Keratinocyte (primary cell): ENCODE data around the gene TFF3. TPM values are rescaled to one million over a fixed set of nuclear protein-coding genes. Genes with fewer than 3 reads are reported as not detected.

Source experiments
- DNase-seq: peaks from one replicate; pipeline ENCODE4 v3.0.0-alpha.2; 2011; ENCODE audit warnings: low read depth, missing footprints, low spot score
- FAIRE-seq: peaks from 2 replicates; lab custom pipeline; 2011; peaks lifted over from hg19 to GRCh38; lab: Jason Lieb, UNC
- H2AFZ ChIP-seq: 2 replicates; pipeline ENCODE4 v1.6.0; 2012; ENCODE audit warnings: low read length, control low read depth, inconsistent platforms; ENCODE audit not compliant: control insufficient read depth
- H3K27ac ChIP-seq: 2 replicates; pipeline ENCODE4 v1.5.1; 2011; ENCODE audit warnings: low read length; ENCODE audit not compliant: control insufficient read depth, insufficient read depth
- H3K27me3 ChIP-seq: 3 replicates; pipeline ENCODE4 v1.6.0; 2011; ENCODE audit warnings: low read length; ENCODE audit not compliant: control insufficient read depth, insufficient read depth; ENCODE audit errors: extremely low read depth
- H3K36me3 ChIP-seq, 2 experiments: 2 replicates in 1 of 2; 3 replicates in 1 of 2; pipeline ENCODE4 v1.5.1; 2011; ENCODE audit warnings: low read length in 2 of 2, mild to moderate bottlenecking in 1 of 2; ENCODE audit not compliant: control insufficient read depth in 2 of 2, insufficient read depth in 2 of 2; ENCODE audit errors: extremely low read depth in 1 of 2
- H3K4me1 ChIP-seq: 3 replicates; pipeline ENCODE4 v1.5.1; 2011; ENCODE audit warnings: low read length; ENCODE audit not compliant: control insufficient read depth, insufficient read depth; ENCODE audit errors: extremely low read depth
- H3K4me2 ChIP-seq: 3 replicates; pipeline ENCODE4 v1.6.0; 2011; ENCODE audit warnings: low read depth, low read length; ENCODE audit not compliant: control insufficient read depth, insufficient read depth; ENCODE audit errors: extremely low read depth
- H3K4me3 ChIP-seq, 3 experiments: fragments of 200-600 bp in 1 of 3; sonication (generic) in 1 of 3; 2 replicates in 2 of 3; 3 replicates in 1 of 3; pipeline ENCODE4 v1.5.1; 2011 to 2016; ENCODE audit warnings: low read length in 3 of 3, mild to moderate bottlenecking in 3 of 3, control low read depth in 2 of 3, inconsistent platforms in 1 of 3, low read depth in 1 of 3, mixed read lengths in 1 of 3, mixed run types in 1 of 3, moderate library complexity in 1 of 3; ENCODE audit not compliant: control insufficient read depth in 2 of 3, insufficient read depth in 2 of 3; ENCODE audit errors: extremely low read depth in 1 of 3
- H3K79me2 ChIP-seq: 2 replicates; pipeline ENCODE4 v1.6.0; 2012; ENCODE audit warnings: low read length; ENCODE audit not compliant: control insufficient read depth, insufficient read depth
- H3K9ac ChIP-seq: 3 replicates; pipeline ENCODE4 v1.6.0; 2011; ENCODE audit warnings: low read length; ENCODE audit not compliant: control insufficient read depth, insufficient read depth; ENCODE audit errors: extremely low read depth
- H3K9me1 ChIP-seq: 3 replicates; pipeline ENCODE4 v1.6.0; 2011; ENCODE audit warnings: low read length; ENCODE audit not compliant: control insufficient read depth, insufficient read depth; ENCODE audit errors: extremely low read depth
- H3K9me3 ChIP-seq: 2 replicates; pipeline ENCODE4 v1.5.1; 2012; ENCODE audit warnings: low read depth, low read length; ENCODE audit not compliant: control insufficient read depth
- H4K20me1 ChIP-seq: 3 replicates; pipeline ENCODE4 v1.6.0; 2011; ENCODE audit warnings: low read length; ENCODE audit not compliant: control insufficient read depth, insufficient read depth; ENCODE audit errors: extremely low read depth
- EZH2 ChIP-seq: IDR thresholded peaks from one replicate; pipeline ENCODE4 v1.6.1; 2012; ENCODE audit warnings: inconsistent platforms, mild to moderate bottlenecking, low read length, moderate library complexity
- dilution Hi-C: fragments of 300-500 bp; cut with MboI; formaldehyde crosslinking; loops from one replicate; pipeline ENCODE4 v1.7.0; 2020; ENCODE audit warnings: low sequenced_read_pairs; ENCODE audit not compliant: extremely low pct_ligation_motif_present
- polyA plus RNA-seq, 5 experiments: library from polyadenylated mRNA; depleted of rRNA in 3 of 5; stranded (reverse) in 3 of 5; stranded (forward) in 1 of 5; unstranded in 1 of 5; fragments of >200 nt; gene quantifications; 1 replicate in 1 of 5; 2 replicates in 3 of 5; 3 replicates in 1 of 5; pipeline versions ENCODE4 v1.2.1 to v1.2.3, GENCODE V29; 2011 to 2012; ENCODE audit warnings: missing spikeins in 2 of 5, low read depth in 1 of 5, low replicate concordance in 1 of 5
- TF ChIP-seq, protein P1 (sequence below), 3 experiments: IDR thresholded peaks in 1 of 3; conservative IDR thresholded peaks in 1 of 3; optimal IDR thresholded peaks in 1 of 3; 2 replicates in 2 of 3; 3 replicates in 1 of 3; pipeline versions ENCODE3 to v1.5.1; 2011; ENCODE audit warnings: low read length in 3 of 3, mild to moderate bottlenecking in 3 of 3, moderate library complexity in 2 of 3, control low read depth in 1 of 3, inconsistent platforms in 1 of 3; ENCODE audit not compliant: insufficient read depth in 2 of 3; ENCODE audit errors: extremely low read depth in 1 of 3

The TFF3 gene
- polyA plus RNA-seq, 1 donor (not counting 4 experiments of a cell fraction or from before 2014, with no cell fraction given): not detected

DNA sequence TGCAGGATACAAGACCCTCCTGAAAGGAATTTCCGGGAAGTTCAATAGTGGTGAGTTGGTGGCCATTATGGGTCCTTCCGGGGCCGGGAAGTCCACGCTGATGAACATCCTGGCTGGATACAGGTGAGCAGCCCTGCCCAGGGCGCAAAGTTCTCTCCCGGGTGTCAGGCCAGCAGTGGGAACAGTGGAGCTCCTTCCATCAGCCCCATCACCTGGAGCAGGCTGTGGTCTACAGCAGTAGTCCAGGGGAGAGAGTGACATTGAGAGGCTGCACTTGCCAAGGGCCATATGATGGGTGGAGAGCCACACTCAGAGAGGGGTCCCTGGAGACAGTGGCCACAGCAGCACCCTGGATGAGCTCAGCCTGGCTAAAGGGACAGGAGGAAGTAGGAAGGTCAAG, 44.1 kb downstream of the TFF3 start:
- Histone ChIP-seq H3K79me2 (no peaks in the 10 kb centered on the region), H3K27me3 (no peaks in the 10 kb centered on the region), H3K4me1 (no peaks in the 10 kb centered on the region), H3K27ac (no peak overlapping the region), H4K20me1 (no peaks in the 10 kb centered on the region), H3K9me1 (no peaks in the 10 kb centered on the region), H3K9me3 (no peaks in the 10 kb centered on the region), H3K4me3 (no peak overlapping the region), H3K36me3 (no peaks in the 10 kb centered on the region), H3K4me2 (no peak overlapping the region), H2AFZ (no peak overlapping the region), H3K9ac (no peak overlapping the region)
- dilution Hi-C loops: no loop called here
- DNase-seq (no peak), FAIRE-seq (no peak)
- TF ChIP-seq, protein P1, sequence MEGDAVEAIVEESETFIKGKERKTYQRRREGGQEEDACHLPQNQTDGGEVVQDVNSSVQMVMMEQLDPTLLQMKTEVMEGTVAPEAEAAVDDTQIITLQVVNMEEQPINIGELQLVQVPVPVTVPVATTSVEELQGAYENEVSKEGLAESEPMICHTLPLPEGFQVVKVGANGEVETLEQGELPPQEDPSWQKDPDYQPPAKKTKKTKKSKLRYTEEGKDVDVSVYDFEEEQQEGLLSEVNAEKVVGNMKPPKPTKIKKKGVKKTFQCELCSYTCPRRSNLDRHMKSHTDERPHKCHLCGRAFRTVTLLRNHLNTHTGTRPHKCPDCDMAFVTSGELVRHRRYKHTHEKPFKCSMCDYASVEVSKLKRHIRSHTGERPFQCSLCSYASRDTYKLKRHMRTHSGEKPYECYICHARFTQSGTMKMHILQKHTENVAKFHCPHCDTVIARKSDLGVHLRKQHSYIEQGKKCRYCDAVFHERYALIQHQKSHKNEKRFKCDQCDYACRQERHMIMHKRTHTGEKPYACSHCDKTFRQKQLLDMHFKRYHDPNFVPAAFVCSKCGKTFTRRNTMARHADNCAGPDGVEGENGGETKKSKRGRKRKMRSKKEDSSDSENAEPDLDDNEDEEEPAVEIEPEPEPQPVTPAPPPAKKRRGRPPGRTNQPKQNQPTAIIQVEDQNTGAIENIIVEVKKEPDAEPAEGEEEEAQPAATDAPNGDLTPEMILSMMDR (optimal IDR thresholded peaks at IDR 0.05 in 1 of 3, IDR thresholded peaks at IDR 0.05 in 1 of 3, conservative IDR thresholded peaks at IDR 0.05 in 1 of 3; ENCODE audit: extremely low read depth in 1 of 3, insufficient read depth in 2 of 3, low read length in 3 of 3): no peak
- TF ChIP-seq EZH2: no peak

DNA sequence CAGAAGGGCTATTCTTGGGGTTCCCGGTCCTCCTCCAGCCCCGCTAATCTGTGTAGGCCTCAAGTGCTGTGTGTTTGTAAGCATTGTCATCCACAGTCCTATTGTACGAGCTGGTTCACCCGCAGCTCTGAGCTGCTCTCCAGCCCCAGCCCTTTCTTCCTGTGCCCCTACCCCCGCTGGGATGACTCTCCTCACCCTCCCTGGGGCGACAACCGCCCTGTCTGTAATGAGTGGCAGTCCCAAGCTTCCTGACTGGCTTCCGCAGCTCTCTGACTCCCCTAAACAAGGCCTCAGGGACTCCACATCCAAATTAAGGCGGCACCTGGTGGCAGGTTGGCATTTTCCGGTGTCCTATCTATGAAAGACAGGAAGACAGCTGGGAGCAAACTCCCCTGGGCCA, 45.8 kb downstream of the TFF3 start:
- no peak overlapping the region for H3K9ac ChIP-seq
- H3K36me3 ChIP-seq: no peaks in the 10 kb centered on the region
- no peak overlapping the region for H3K4me2 ChIP-seq
- no peak overlapping the region for H3K27ac ChIP-seq
- dilution Hi-C loops: no loop called here
- no peaks in the 10 kb centered on the region for H3K27me3 ChIP-seq
- H3K4me3 ChIP-seq: no peak overlapping the region
- H3K9me1 ChIP-seq: no peaks in the 10 kb centered on the region
- no peaks in the 10 kb centered on the region for H3K4me1 ChIP-seq
- DNase-seq (no peak), FAIRE-seq (no peak)
- TF ChIP-seq, protein P1 (optimal IDR thresholded peaks at IDR 0.05 in 1 of 3, IDR thresholded peaks at IDR 0.05 in 1 of 3, conservative IDR thresholded peaks at IDR 0.05 in 1 of 3; ENCODE audit: extremely low read depth in 1 of 3, insufficient read depth in 2 of 3, low read length in 3 of 3): no peak
- no peak for TF ChIP-seq EZH2
- H2AFZ ChIP-seq: no peak overlapping the region
- H3K9me3 ChIP-seq: no peaks in the 10 kb centered on the region
- H3K79me2 ChIP-seq: no peaks in the 10 kb centered on the region
- no peaks in the 10 kb centered on the region for H4K20me1 ChIP-seq
